GM12891 (cell line): Measurements from ENCODE around the gene ESRRG.

Experiments
- POLR2A ChIP-seq: IDR thresholded peaks from 2 replicates; pipeline ENCODE4 v1.6.1; 2011; ENCODE audit warnings: low read depth, low read length, control low read depth
- POLR2AphosphoS5 ChIP-seq: IDR thresholded peaks from 2 replicates; pipeline ENCODE4 v1.6.1; 2011; ENCODE audit warnings: low read depth, low read length, control low read depth
- TAF1 ChIP-seq: IDR thresholded peaks from 2 replicates; pipeline ENCODE4 v1.6.1; 2011; ENCODE audit warnings: low read depth, low read length, control low read depth

- TF ChIP-seq POLR2AphosphoS5 (no peak), POLR2A (no peak), TAF1 (no peak)
These were observed 57.4 kb downstream of the ESRRG start for GRCh38 chr1:216665856-216666255.
